Heart right ventricle (tissue), 16 donors: ENCODE results near the gene IL12B. TPM values are rescaled to one million over a fixed set of nuclear protein-coding genes. Genes with fewer than 3 reads are reported as not detected.

ENCODE experiments used
- ATAC-seq, 8 donors: fragments of 200-7000 bp; cut with Tn5 transposase; one replicate each; pipeline ENCODE4 v1.9.1; 2020; ENCODE audit warnings: mild to moderate bottlenecking in 8 of 8, moderate library complexity in 8 of 8, moderate number of reproducible peaks in 1 of 8
- DNase-seq, 2 donors: peaks; one replicate each; pipeline ENCODE4 v3.0.0-alpha.2; 2020
- H3K27ac ChIP-seq, 10 donors: fragments of 200-600 bp; sonication (generic) in 2 of 10; one replicate each; pipeline versions ENCODE4 v1.5.0 to v1.8.0; 2020 to 2022; ENCODE audit warnings: mild to moderate bottlenecking in 3 of 10
- H3K27me3 ChIP-seq, 7 donors: fragments of 200-600 bp; one replicate each; pipeline ENCODE4 v1.8.0; 2021 to 2022; ENCODE audit warnings: mild to moderate bottlenecking in 2 of 7
- H3K36me3 ChIP-seq, 9 donors: fragments of 200-600 bp; sonication (generic) in 1 of 9; one replicate each; pipeline versions ENCODE4 v1.5.0 to v1.8.0; 2020 to 2022; ENCODE audit warnings: mild to moderate bottlenecking in 2 of 9
- H3K4me1 ChIP-seq, 9 donors: fragments of 200-600 bp; sonication (generic) in 1 of 9; one replicate each; pipeline versions ENCODE4 v1.5.0 to v1.8.0; 2020 to 2022; ENCODE audit warnings: mild to moderate bottlenecking in 4 of 9
- H3K4me3 ChIP-seq, 10 donors: fragments of 200-600 bp; sonication (generic) in 2 of 10; one replicate each; pipeline versions ENCODE4 v1.5.0 to v1.8.0; 2020 to 2022; ENCODE audit warnings: mild to moderate bottlenecking in 7 of 10, moderate library complexity in 2 of 10
- H3K9me3 ChIP-seq, 11 donors: fragments of 200-600 bp in 10 of 11; sonication (generic) in 2 of 11; one replicate each; pipeline versions ENCODE4 v1.5.0 to v1.8.0; 2013 to 2022; ENCODE audit warnings: mild to moderate bottlenecking in 2 of 11, control low read depth in 1 of 11, moderate library complexity in 1 of 11
- WGBS, 2 donors: extraction: QIAGEN DNeasy Blood & Tissue Kit; methylation state at CpG; one replicate each; pipeline ENCODE4 v1.1.7; 2013; ENCODE audit warnings: inconsistent platforms in 1 of 2; 5-methylcytosine and 5-hydroxymethylcytosine counted together
- intact Hi-C, 10 donors: fragments of 100-400 bp; cut with DNase I; formaldehyde crosslinking; loops; one replicate each; pipeline versions ENCODE4 v1.11.1 to v1.14.2; 2022
- polyA plus RNA-seq, 2 donors: library from polyadenylated mRNA; stranded (reverse); fragments of 200-250 nt; gene quantifications; one replicate each; pipeline ENCODE4 v1.2.3, GENCODE V29; 2013
- total RNA-seq, 10 donors: library from RNA; stranded (reverse); fragmentation: NEBNext Ultra II Directional in 3 of 10; extraction: Animal tissue kit (Norgen Biotek cat#: 25700) in 3 of 10; gene quantifications; one replicate each; pipeline versions ENCODE4 v1.2.1 to v1.2.4, GENCODE V29; 2021 to 2023
- TF ChIP-seq, protein P1 (sequence below), 9 donors: fragments of 200-600 bp; sonication (generic) in 2 of 9; IDR thresholded peaks; one replicate each; pipeline versions ENCODE4 v1.5.0 to v1.8.0; 2021 to 2022; ENCODE audit warnings: antibody characterized with exemption in 9 of 9, mild to moderate bottlenecking in 5 of 9, moderate library complexity in 1 of 9
- donor health status: Arrhythmogenic right ventricular cardiomyopathy.
- donor health status: ischemic (EF 13 %, LVEDD 7.1; RV severe dilation, severe dysfunction).
- donor health status: healthy with polysubstance abuse.
- donor health status: DM: no; HTN: yes; CAD: no.
- donor health status: DM: no; HTN: no; CAD: no.
- donor health status: ischemic (EF 25% LVEDD 6.9; RV normal size, moderate dysfunction).
- donor health status: ischemic (EF 25% LVEDD 5.7; RV mildly dilated, moderate dysfunction).
- donor health status: healthy.
- donor health status: DM: yes; HTN: yes; CAD: no.
- donor health status: Ischemic cardiomyopathy.
- donor health status: ischemic (EF 35%, LVEDD 5.7; RV mildly dilated, moderate dysfunction).
- donor health status: nonischemic (EF 11% LVEDD 7.7; RV severe dilation, severe dysfunction).
- donor health status: DM: yes; HTN: yes; CAD: no.
- donor health status: PGD.
- donor health status: ischemic (EF 29% LVEDD 5.4; RV normal size, mild dysfunction).
- donor health status: nonischemic (EF 23%, LVEDD 6.1; RV moderate dilation, normal function).

Gene IL12B
- total and polyA plus RNA-seq, 12 donors = not detected

DNA sequence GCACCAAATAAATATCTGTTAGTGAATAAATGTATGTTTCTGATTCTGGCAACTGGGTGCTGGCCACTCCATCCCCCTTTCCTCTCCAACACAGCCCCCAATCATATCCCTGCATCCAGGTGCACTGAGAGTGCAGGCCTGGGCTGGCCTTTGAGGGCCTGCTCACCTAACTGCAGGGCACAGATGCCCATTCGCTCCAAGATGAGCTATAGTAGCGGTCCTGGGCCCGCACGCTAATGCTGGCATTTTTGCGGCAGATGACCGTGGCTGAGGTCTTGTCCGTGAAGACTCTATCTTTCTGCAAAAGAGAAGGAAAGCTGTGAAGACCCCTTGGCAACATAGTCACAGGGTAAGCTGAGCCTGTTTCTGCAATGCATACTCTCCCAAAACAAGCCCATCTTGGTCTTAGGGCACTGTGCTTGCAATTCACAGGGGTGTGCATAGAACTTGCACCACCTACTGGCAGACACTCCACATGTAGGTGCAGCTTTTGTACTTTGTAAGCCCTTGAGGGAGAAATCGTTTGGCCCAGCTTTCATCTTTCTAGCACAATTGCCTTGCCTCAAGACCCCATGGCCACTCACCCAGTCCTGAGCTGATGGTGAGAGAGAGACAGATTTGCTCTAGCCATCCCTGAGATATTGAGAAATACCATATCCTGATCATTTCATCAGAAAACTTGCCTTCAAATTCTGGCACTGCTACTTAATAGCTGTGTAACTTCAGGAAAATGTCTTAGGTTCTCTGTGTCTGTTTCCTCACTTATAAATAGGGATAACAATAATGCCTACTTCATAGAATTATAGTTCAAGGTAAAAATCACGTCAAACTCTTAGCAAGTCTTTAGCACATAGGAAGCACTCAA is 13.5 kb downstream of the IL12B start:
- TF ChIP-seq, protein P1, sequence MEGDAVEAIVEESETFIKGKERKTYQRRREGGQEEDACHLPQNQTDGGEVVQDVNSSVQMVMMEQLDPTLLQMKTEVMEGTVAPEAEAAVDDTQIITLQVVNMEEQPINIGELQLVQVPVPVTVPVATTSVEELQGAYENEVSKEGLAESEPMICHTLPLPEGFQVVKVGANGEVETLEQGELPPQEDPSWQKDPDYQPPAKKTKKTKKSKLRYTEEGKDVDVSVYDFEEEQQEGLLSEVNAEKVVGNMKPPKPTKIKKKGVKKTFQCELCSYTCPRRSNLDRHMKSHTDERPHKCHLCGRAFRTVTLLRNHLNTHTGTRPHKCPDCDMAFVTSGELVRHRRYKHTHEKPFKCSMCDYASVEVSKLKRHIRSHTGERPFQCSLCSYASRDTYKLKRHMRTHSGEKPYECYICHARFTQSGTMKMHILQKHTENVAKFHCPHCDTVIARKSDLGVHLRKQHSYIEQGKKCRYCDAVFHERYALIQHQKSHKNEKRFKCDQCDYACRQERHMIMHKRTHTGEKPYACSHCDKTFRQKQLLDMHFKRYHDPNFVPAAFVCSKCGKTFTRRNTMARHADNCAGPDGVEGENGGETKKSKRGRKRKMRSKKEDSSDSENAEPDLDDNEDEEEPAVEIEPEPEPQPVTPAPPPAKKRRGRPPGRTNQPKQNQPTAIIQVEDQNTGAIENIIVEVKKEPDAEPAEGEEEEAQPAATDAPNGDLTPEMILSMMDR (IDR thresholded peaks at IDR 0.05) = peak; percentile 15 to 63 (median 55)
- Histone ChIP-seq H3K36me3 (no peaks in the 10 kb centered on the region), H3K9me3 (no peaks in the 10 kb centered on the region), H3K4me3 (no peak overlapping the region), H3K27ac (no peak overlapping the region), H3K27me3 (peaks cover 0 to 22% (median 13%) of the 10 kb centered on the region in 7 donors), H3K4me1 (no peaks in the 10 kb centered on the region)
- ATAC-seq (peak in 1 of 8 donors; percentile 69), DNase-seq (peak in 1 of 2 donors; percentile 19)
- WGBS, 2 donors = 78 to 80% methylated on average over 9 of the region's 9 CpGs
- intact Hi-C loops = loop anchor here in 7 of 10 donors (2.0 to 10.0 kb wide), 4 partner anchors 159 to 668 kb away; no protein-coding TSS in a partner anchor

DNA sequence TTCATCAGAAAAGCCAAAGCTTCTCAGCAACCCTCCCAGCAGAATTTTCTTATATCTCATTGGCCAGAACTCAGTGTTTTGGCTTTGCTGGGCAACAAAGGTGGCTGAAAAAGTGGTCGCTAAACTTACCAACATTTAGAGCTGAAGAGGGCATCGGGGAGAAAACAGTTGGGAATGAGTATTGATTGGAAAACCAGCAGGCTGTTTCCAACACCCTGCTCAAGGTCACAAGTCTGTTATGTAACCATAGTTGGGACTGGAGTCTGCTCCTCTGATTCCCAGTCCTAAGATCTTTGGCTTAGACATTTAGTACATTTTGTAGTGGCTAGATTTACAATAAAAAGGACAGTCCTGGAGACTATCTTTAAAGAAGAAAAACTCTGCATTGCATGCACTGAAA is 17.1 kb downstream of the IL12B start:
- peaks cover 0 to 50% (median 33%) of the 10 kb centered on the region in 7 donors for H3K27me3 ChIP-seq
- H3K27ac ChIP-seq = no peak overlapping the region
- DNase-seq (no peak), ATAC-seq (no peak)
- no peaks in the 10 kb centered on the region for H3K36me3 ChIP-seq
- no peak overlapping the region for H3K4me3 ChIP-seq
- intact Hi-C loops = loop anchor here in 3 of 10 donors (10.0 kb wide), 2 partner anchors 158 to 672 kb away; no protein-coding TSS in a partner anchor
- H3K4me1 ChIP-seq = peaks cover 0 to 8% (median 0%) of the 10 kb centered on the region in 9 donors
- no peaks in the 10 kb centered on the region for H3K9me3 ChIP-seq
- WGBS, 2 donors = 86 to 96% methylated on average over 2 of the region's 2 CpGs
- TF ChIP-seq, protein P1 (IDR thresholded peaks at IDR 0.05) = no peak

GRCh38 chr5:159311063-159311462 is 19.2 kb downstream of the IL12B start:
- no peaks in the 10 kb centered on the region for H3K36me3 ChIP-seq
- ATAC-seq = no peak
- H3K27ac ChIP-seq = no peak overlapping the region
- H3K4me3 ChIP-seq = no peak overlapping the region
- H3K27me3 ChIP-seq = peaks cover 0 to 63% (median 33%) of the 10 kb centered on the region in 7 donors
- no peaks in the 10 kb centered on the region for H3K9me3 ChIP-seq
- WGBS, 2 donors = 68 to 71% methylated on average over 7 of the region's 7 CpGs
- peaks cover 0 to 8% (median 0%) of the 10 kb centered on the region in 9 donors for H3K4me1 ChIP-seq
- DNase-seq = no peak
- TF ChIP-seq, protein P1 (IDR thresholded peaks at IDR 0.05) = no peak
- intact Hi-C loops = loop anchor here in 3 of 10 donors (10.0 kb wide), 2 partner anchors 156 to 674 kb away; no protein-coding TSS in a partner anchor

DNA sequence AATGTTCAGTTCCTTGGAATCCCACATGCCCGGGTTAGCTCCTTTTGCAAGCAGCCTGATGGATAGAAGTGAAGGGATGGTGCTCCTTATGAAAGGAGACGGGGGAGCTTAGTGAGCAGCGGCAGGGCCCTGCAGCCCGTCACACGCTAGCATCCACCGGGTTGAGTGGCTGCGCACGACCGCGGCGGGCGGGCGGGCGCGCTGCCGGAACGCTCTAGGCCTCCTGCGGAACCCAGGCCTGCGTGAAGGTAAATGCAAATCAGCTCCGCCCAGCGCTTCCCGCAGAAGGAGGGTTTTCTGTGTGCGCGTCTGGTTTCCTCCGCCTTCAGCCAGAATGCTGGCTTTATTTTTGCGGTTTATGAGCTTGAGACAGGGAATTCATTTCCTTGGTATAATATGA is 19.8 kb downstream of the IL12B start:
- no peak for DNase-seq
- Histone ChIP-seq H3K36me3 (no peaks in the 10 kb centered on the region), H3K9me3 (no peaks in the 10 kb centered on the region), H3K27me3 (peaks cover 0 to 63% (median 33%) of the 10 kb centered on the region in 7 donors), H3K4me3 (peak overlapping the region in 1 of 10 donors; percentile 16), H3K4me1 (peaks cover 0 to 8% (median 0%) of the 10 kb centered on the region in 9 donors), H3K27ac (no peak overlapping the region)
- TF ChIP-seq, protein P1 (IDR thresholded peaks at IDR 0.05) = no peak
- 12% methylated on average over 26 of the region's 26 CpGs for WGBS, 2 donors
- intact Hi-C loops = loop anchor here in 3 of 10 donors (10.0 kb wide), 2 partner anchors 156 to 674 kb away; no protein-coding TSS in a partner anchor
- ATAC-seq = no peak
